PFSK-1 (cell line): ENCODE results near the gene IFIH1.

ENCODE experiments used
- FOXP2 ChIP-seq: optimal IDR thresholded peaks from 2 replicates; pipeline ENCODE3; 2011; ENCODE audit warnings: borderline replicate concordance, control low read depth, inconsistent platforms; ENCODE audit not compliant: insufficient read depth; ENCODE audit errors: extremely low read length, extremely low read depth
- POLR2AphosphoS5 ChIP-seq: IDR thresholded peaks from 2 replicates; pipeline ENCODE4 v1.6.1; 2012; ENCODE audit warnings: low read depth, mild to moderate bottlenecking, control low read depth, low read length, moderate library complexity
- SIN3A ChIP-seq: IDR thresholded peaks from 2 replicates; pipeline ENCODE4 v1.6.1; 2012; ENCODE audit warnings: mild to moderate bottlenecking, low read length, moderate library complexity, borderline replicate concordance; ENCODE audit not compliant: insufficient read depth
- TAF1 ChIP-seq: IDR thresholded peaks from 2 replicates; pipeline ENCODE4 v1.6.1; 2012; ENCODE audit warnings: low read length, control low read depth, borderline replicate concordance; ENCODE audit not compliant: insufficient read depth
- TF ChIP-seq, protein P1 (sequence below), 2 experiments: IDR thresholded peaks; 2 replicates each; pipeline versions ENCODE4 v1.6.1 to v1.8.0; 2011 to 2012; ENCODE audit warnings: low read depth in 2 of 2, low read length in 2 of 2, control low read depth in 1 of 2, inconsistent platforms in 1 of 2, mild to moderate bottlenecking in 1 of 2, moderate library complexity in 1 of 2; ENCODE audit not compliant: insufficient read depth in 1 of 2

Gene IFIH1

DNA sequence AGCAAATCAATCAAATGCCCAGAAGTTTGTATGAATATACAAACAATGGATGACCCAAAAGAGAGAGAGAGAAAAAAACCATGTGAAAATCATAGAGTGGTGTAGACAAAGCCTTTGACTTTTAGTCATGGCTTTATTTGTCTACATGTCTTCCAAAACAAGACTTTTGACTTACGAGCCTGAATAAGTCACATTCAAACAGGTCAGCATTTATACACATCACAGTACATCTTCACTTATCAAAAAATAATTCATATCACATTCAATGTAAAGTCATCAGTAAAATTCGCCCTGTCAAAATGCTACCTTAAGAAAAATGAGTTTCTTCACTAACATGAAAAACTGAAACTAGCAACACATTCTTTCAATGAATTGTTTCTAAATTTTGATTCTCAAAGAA lies 1.9 kb downstream of the IFIH1 start:
- no peak for TF ChIP-seq POLR2AphosphoS5
- TF ChIP-seq, protein P1, sequence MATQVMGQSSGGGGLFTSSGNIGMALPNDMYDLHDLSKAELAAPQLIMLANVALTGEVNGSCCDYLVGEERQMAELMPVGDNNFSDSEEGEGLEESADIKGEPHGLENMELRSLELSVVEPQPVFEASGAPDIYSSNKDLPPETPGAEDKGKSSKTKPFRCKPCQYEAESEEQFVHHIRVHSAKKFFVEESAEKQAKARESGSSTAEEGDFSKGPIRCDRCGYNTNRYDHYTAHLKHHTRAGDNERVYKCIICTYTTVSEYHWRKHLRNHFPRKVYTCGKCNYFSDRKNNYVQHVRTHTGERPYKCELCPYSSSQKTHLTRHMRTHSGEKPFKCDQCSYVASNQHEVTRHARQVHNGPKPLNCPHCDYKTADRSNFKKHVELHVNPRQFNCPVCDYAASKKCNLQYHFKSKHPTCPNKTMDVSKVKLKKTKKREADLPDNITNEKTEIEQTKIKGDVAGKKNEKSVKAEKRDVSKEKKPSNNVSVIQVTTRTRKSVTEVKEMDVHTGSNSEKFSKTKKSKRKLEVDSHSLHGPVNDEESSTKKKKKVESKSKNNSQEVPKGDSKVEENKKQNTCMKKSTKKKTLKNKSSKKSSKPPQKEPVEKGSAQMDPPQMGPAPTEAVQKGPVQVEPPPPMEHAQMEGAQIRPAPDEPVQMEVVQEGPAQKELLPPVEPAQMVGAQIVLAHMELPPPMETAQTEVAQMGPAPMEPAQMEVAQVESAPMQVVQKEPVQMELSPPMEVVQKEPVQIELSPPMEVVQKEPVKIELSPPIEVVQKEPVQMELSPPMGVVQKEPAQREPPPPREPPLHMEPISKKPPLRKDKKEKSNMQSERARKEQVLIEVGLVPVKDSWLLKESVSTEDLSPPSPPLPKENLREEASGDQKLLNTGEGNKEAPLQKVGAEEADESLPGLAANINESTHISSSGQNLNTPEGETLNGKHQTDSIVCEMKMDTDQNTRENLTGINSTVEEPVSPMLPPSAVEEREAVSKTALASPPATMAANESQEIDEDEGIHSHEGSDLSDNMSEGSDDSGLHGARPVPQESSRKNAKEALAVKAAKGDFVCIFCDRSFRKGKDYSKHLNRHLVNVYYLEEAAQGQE (IDR thresholded peaks at IDR 0.05; ENCODE audit: insufficient read depth in 1 of 2, low read depth in 2 of 2, low read length in 2 of 2): no peak

DNA sequence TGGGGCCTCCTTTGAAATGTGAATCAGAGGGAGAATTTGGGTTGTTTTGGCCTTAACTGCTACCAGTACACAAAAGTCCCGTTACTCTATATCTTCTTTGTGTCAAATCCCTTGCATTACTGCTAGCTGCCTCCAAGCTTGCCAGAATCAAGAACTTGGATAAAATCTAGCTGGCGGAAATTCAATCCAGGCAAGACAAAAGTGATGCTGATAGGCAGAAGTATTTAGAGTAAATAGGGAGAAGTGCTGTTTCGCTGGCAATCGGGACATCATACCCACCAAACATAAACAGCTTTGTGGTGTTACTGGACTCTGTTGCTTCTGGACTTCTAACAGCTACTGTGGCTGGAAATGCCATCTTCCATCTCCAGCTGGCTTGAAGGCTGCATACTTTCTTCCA lies 2.5 kb downstream of the IFIH1 start:
- TF ChIP-seq FOXP2 (no peak), POLR2AphosphoS5 (no peak), TAF1 (no peak), SIN3A (no peak)
- TF ChIP-seq, protein P1 (IDR thresholded peaks at IDR 0.05; ENCODE audit: insufficient read depth in 1 of 2, low read depth in 2 of 2, low read length in 2 of 2): no peak

GRCh38 chr2:162312853-162313252 lies 5.6 kb downstream of the IFIH1 start:
- TF ChIP-seq TAF1 (no peak), SIN3A (no peak), POLR2AphosphoS5 (no peak), FOXP2 (no peak)
- TF ChIP-seq, protein P1 (IDR thresholded peaks at IDR 0.05; ENCODE audit: insufficient read depth in 1 of 2, low read depth in 2 of 2, low read length in 2 of 2): no peak

- TF ChIP-seq POLR2AphosphoS5: no peak
Measured at GRCh38 chr2:162308747-162309503, 9.6 kb downstream of the IFIH1 start.

- TF ChIP-seq, protein P1 (IDR thresholded peaks at IDR 0.05; ENCODE audit: insufficient read depth in 1 of 2, low read depth in 2 of 2, low read length in 2 of 2): no peak
- no peak for TF ChIP-seq SIN3A
- TF ChIP-seq TAF1: no peak
- no peak for TF ChIP-seq POLR2AphosphoS5
- no peak for TF ChIP-seq FOXP2
Measured at GRCh38 chr2:162305901-162306300, 12.6 kb downstream of the IFIH1 start.
